ENCODE data around the gene TNFAIP8.

- TF ChIP-seq CTCF (IDR thresholded peaks at IDR 0.05) (no peak), POLR2A (IDR thresholded peaks at IDR 0.05; ENCODE audit: low read depth) (no peak), EP300 (IDR thresholded peaks at IDR 0.05) (no peak)
These were observed 1.5 kb downstream of the TNFAIP8 start for GRCh38 chr5:119357270-119357669.

Data from esophagus muscularis mucosa (tissue), 4 donors.